ENCODE results near the gene NXPE3.
A peak's percentile ranks its signal among the peaks of the same experiment; 100 is the strongest.
"Not testable (repeated sequence)": the region's sequence is repeated elsewhere in the genome, so short reads cannot be mapped to it uniquely, and the experiment has no call there.

The NXPE3 gene

GRCh38 chr3:101779047-101779821, at the start of gene NXPE3:
Gene NXPE3, plus strand, starts transcription at chr3:101779211. Its CDS starts 6,386 bp downstream, at chr3:101785597.
- peak; percentile 32 for DNase-seq (ENCODE audit: low read depth)

GRCh38 chr3:101729586-101729985, 49.4 kb upstream of the NXPE3 start:
- DNase-seq (ENCODE audit: low read depth): no peak

GRCh38 chr3:101730839-101731238, 48.2 kb upstream of the NXPE3 start:
- DNase-seq (ENCODE audit: low read depth): no peak

- no peak for DNase-seq (ENCODE audit: low read depth)
Observed at GRCh38 chr3:101732240-101732641, 46.8 kb upstream of the NXPE3 start.

- DNase-seq (ENCODE audit: low read depth): no peak
Observed at GRCh38 chr3:101735833-101736232, 43.2 kb upstream of the NXPE3 start.

- DNase-seq (ENCODE audit: low read depth): not testable (repeated sequence)
Observed at GRCh38 chr3:101741914-101742313, 37.1 kb upstream of the NXPE3 start.

- DNase-seq (ENCODE audit: low read depth): no peak
Observed at GRCh38 chr3:101744811-101745210, 34.2 kb upstream of the NXPE3 start.

- DNase-seq (ENCODE audit: low read depth): not testable (repeated sequence)
Observed at GRCh38 chr3:101745934-101746333, 33.1 kb upstream of the NXPE3 start.

GRCh38 chr3:101753386-101754113, 25.5 kb upstream of the NXPE3 start:
- not testable (repeated sequence) for DNase-seq (ENCODE audit: low read depth)

- DNase-seq (ENCODE audit: low read depth): no peak
Observed at GRCh38 chr3:101758224-101758623, 20.8 kb upstream of the NXPE3 start.

- DNase-seq (ENCODE audit: low read depth): no peak
Observed at GRCh38 chr3:101762041-101762646, 16.9 kb upstream of the NXPE3 start.

- not testable (repeated sequence) for DNase-seq (ENCODE audit: low read depth)
Observed at GRCh38 chr3:101777745-101778281, 1.2 kb upstream of the NXPE3 start.

GRCh38 chr3:101778385-101779046, 495 bp upstream of the NXPE3 start:
- no peak for DNase-seq (ENCODE audit: low read depth)

- no peak for DNase-seq (ENCODE audit: low read depth)
Observed at GRCh38 chr3:101779822-101780381, 891 bp downstream of the NXPE3 start.

- peak; percentile 47 for DNase-seq (ENCODE audit: low read depth)
Observed at GRCh38 chr3:101780661-101781060, 1.6 kb downstream of the NXPE3 start.

GRCh38 chr3:101781166-101781565, 2.2 kb downstream of the NXPE3 start:
- DNase-seq (ENCODE audit: low read depth): no peak

- no peak for DNase-seq (ENCODE audit: low read depth)
Observed at GRCh38 chr3:101784855-101785613, 6.0 kb downstream of the NXPE3 start.

- DNase-seq (ENCODE audit: low read depth): no peak
Observed at GRCh38 chr3:101791778-101792177, 12.8 kb downstream of the NXPE3 start.

GRCh38 chr3:101796077-101796680, 17.2 kb downstream of the NXPE3 start:
- DNase-seq (ENCODE audit: low read depth): no peak

- no peak for DNase-seq (ENCODE audit: low read depth)
Observed at GRCh38 chr3:101801174-101801573, 22.2 kb downstream of the NXPE3 start.

GRCh38 chr3:101802179-101802578, 23.2 kb downstream of the NXPE3 start:
- DNase-seq (ENCODE audit: low read depth): no peak

Measured in GM04503 (cell line).